H1 (cell line): ENCODE results near the gene TMC4. TPM values are rescaled to one million over a fixed set of nuclear protein-coding genes. Genes with fewer than 3 reads are reported as not detected.
"Not testable (repeated sequence)": the region's sequence is repeated elsewhere in the genome, so short reads cannot be mapped to it uniquely, and the experiment has no call there.

ENCODE experiments used
- CTCF ChIA-PET: fragments of 300-600 bp; sonication (Branson Sonifier 250); formaldehyde crosslinking; loops from one replicate; lab custom pipeline; 2021; ENCODE audit not compliant: partially characterized antibody; lab: Charles Lee
- POLR2A ChIA-PET: fragments of 300-600 bp; sonication (Branson Sonifier 250); formaldehyde crosslinking; loops from one replicate; lab custom pipeline; 2021; ENCODE audit warnings: inconsistent platforms; ENCODE audit not compliant: partially characterized antibody; lab: Charles Lee
- DNase-seq, 2 experiments: peaks; one replicate each; pipeline versions ENCODE4 v3.0.0 to v3.0.0-alpha.2; 2010 to 2022; ENCODE audit warnings: low spot score in 2 of 2, low read depth in 1 of 2, mixed read lengths in 1 of 2
- FAIRE-seq: peaks from 2 replicates; lab custom pipeline; 2011; peaks lifted over from hg19 to GRCh38; lab: Jason Lieb, UNC
- H2AFZ ChIP-seq: 2 replicates; pipeline ENCODE4 v1.8.1; 2012; ENCODE audit warnings: low read length, inconsistent platforms
- H2AK5ac ChIP-seq: 2 replicates; pipeline ENCODE4 v1.6.1; 2013; ENCODE audit warnings: low read depth, low read length
- H2BK120ac ChIP-seq: replicated peaks from 2 replicates; pipeline ENCODE3; 2013; ENCODE audit warnings: low read depth, low read length, inconsistent platforms
- H2BK12ac ChIP-seq: 2 replicates; pipeline ENCODE4 v1.6.1; 2013; ENCODE audit warnings: low read depth, low read length
- H2BK15ac ChIP-seq: 2 replicates; pipeline ENCODE4 v1.6.1; 2013; ENCODE audit warnings: low read length
- H2BK20ac ChIP-seq: 2 replicates; pipeline ENCODE4 v1.6.1; 2013; ENCODE audit warnings: low read length
- H2BK5ac ChIP-seq: 2 replicates; pipeline ENCODE4 v1.6.1; 2013; ENCODE audit warnings: low read depth, low read length
- H3K14ac ChIP-seq: 2 replicates; pipeline ENCODE4 v1.6.1; 2013; ENCODE audit warnings: inconsistent platforms; ENCODE audit not compliant: insufficient read length
- H3K18ac ChIP-seq: 2 replicates; pipeline ENCODE4 v1.6.1; 2013; ENCODE audit warnings: low read length; ENCODE audit errors: extremely low read depth
- H3K23ac ChIP-seq: 2 replicates; pipeline ENCODE4 v1.6.1; 2013; ENCODE audit warnings: inconsistent platforms; ENCODE audit not compliant: insufficient read length
- H3K23me2 ChIP-seq: 2 replicates; pipeline ENCODE4 v1.6.1; 2013; ENCODE audit warnings: low read depth, low read length
- H3K27ac ChIP-seq: 2 replicates; pipeline ENCODE4 v1.6.1; 2011; ENCODE audit warnings: low read depth, low read length, inconsistent platforms
- H3K27me3 ChIP-seq, 4 experiments: replicated peaks in 1 of 4; 1 replicate in 1 of 4; 2 replicates in 3 of 4; pipeline versions ENCODE4 v1.6.1 to v1.8.1; 2011 to 2013; ENCODE audit warnings: low read length in 3 of 4, mild to moderate bottlenecking in 3 of 4, inconsistent platforms in 2 of 4, mixed read lengths in 2 of 4, moderate library complexity in 1 of 4; ENCODE audit not compliant: control insufficient read depth in 3 of 4, insufficient read depth in 3 of 4; ENCODE audit errors: extremely low read depth in 1 of 4
- H3K36me3 ChIP-seq, 4 experiments: 2 replicates each; pipeline versions ENCODE4 v1.6.1 to v1.8.1; 2011 to 2013; ENCODE audit warnings: mild to moderate bottlenecking in 4 of 4, low read length in 3 of 4, moderate library complexity in 2 of 4, control low read depth in 1 of 4, inconsistent platforms in 1 of 4; ENCODE audit not compliant: insufficient read depth in 4 of 4, control insufficient read depth in 2 of 4
- H3K4ac ChIP-seq: replicated peaks from 2 replicates; pipeline ENCODE3; 2013; ENCODE audit warnings: low read length, low read depth, mixed read lengths, inconsistent platforms; ENCODE audit not compliant: insufficient read length
- H3K4me1 ChIP-seq, 4 experiments: replicated peaks in 1 of 4; 1 replicate in 1 of 4; 2 replicates in 3 of 4; pipeline versions ENCODE4 v1.6.1 to v1.8.1; 2011 to 2013; ENCODE audit warnings: low read length in 3 of 4, inconsistent platforms in 2 of 4, mixed read lengths in 1 of 4; ENCODE audit not compliant: insufficient read depth in 4 of 4, control insufficient read depth in 3 of 4
- H3K4me2 ChIP-seq, 2 experiments: 2 replicates each; pipeline versions ENCODE4 v1.6.1 to v1.8.1; 2011 to 2013; ENCODE audit warnings: low read depth in 2 of 2, low read length in 2 of 2, control low read depth in 1 of 2, inconsistent platforms in 1 of 2, mild to moderate bottlenecking in 1 of 2; ENCODE audit not compliant: insufficient read depth in 1 of 2
- H3K4me3 ChIP-seq, 4 experiments: fragments of 200-600, 300-600 bp in 1 of 4; sonication (generic), shearing (Covaris generic), sonication (Bioruptor Twin) in 1 of 4; 2 replicates each; pipeline versions ENCODE4 v1.5.1 to v1.8.1; 2011 to 2016; ENCODE audit warnings: low read length in 4 of 4, low read depth in 3 of 4, control low read depth in 2 of 4, inconsistent platforms in 2 of 4, mild to moderate bottlenecking in 2 of 4, mixed read lengths in 1 of 4, moderate library complexity in 1 of 4; ENCODE audit not compliant: insufficient read depth in 2 of 4; ENCODE audit errors: extremely low read depth in 1 of 4
- H3K56ac ChIP-seq: replicated peaks from 2 replicates; pipeline ENCODE3; 2013; ENCODE audit warnings: low read depth, mild to moderate bottlenecking, mixed read lengths, low read length, inconsistent platforms; ENCODE audit not compliant: insufficient read length
- H3K79me1 ChIP-seq: 2 replicates; pipeline ENCODE4 v1.6.1; 2013; ENCODE audit warnings: low read depth, low read length, control low read depth
- H3K79me2 ChIP-seq, 2 experiments: 2 replicates each; pipeline versions ENCODE4 v1.6.1 to v1.8.1; 2012 to 2013; ENCODE audit warnings: low read length in 2 of 2, mild to moderate bottlenecking in 2 of 2, inconsistent platforms in 1 of 2; ENCODE audit not compliant: insufficient read depth in 2 of 2, control insufficient read depth in 1 of 2
- H3K9ac ChIP-seq, 4 experiments: replicated peaks in 1 of 4; 1 replicate in 1 of 4; 2 replicates in 3 of 4; pipeline versions ENCODE4 v1.6.1 to v1.8.1; 2011 to 2013; ENCODE audit warnings: low read depth in 3 of 4, low read length in 3 of 4, control low read depth in 2 of 4, mild to moderate bottlenecking in 2 of 4, moderate library complexity in 2 of 4, inconsistent platforms in 1 of 4; ENCODE audit errors: extremely low read depth in 1 of 4
- H3K9me3 ChIP-seq, 2 experiments: 2 replicates each; pipeline versions ENCODE4 v1.6.1 to v1.8.1; 2012 to 2013; ENCODE audit warnings: mild to moderate bottlenecking in 2 of 2, moderate library complexity in 2 of 2, control low read depth in 1 of 2, inconsistent platforms in 1 of 2, low read depth in 1 of 2, low read length in 1 of 2, mixed read lengths in 1 of 2; ENCODE audit not compliant: insufficient read depth in 2 of 2
- H4K20me1 ChIP-seq, 2 experiments: replicated peaks in 1 of 2; 2 replicates each; pipeline versions ENCODE3 to v1.8.1; 2011 to 2013; ENCODE audit warnings: inconsistent platforms in 2 of 2, low read length in 2 of 2, mild to moderate bottlenecking in 1 of 2; ENCODE audit not compliant: insufficient read depth in 2 of 2, control insufficient read depth in 1 of 2
- H4K5ac ChIP-seq: 2 replicates; pipeline ENCODE4 v1.6.1; 2013; ENCODE audit warnings: low read length, low read depth, mixed read lengths, inconsistent platforms; ENCODE audit not compliant: insufficient read length
- H4K8ac ChIP-seq: 2 replicates; pipeline ENCODE4 v1.8.0; 2013; ENCODE audit warnings: mild to moderate bottlenecking, moderate library complexity, low read length, inconsistent platforms; ENCODE audit not compliant: insufficient read depth; ENCODE audit errors: extremely low read depth
- H4K91ac ChIP-seq: replicated peaks from 2 replicates; pipeline ENCODE3; 2013; ENCODE audit warnings: low read length, mixed read lengths, inconsistent platforms; ENCODE audit not compliant: insufficient read length
- WGBS, 2 experiments: shearing (Covaris generic) in 1 of 2; methylation state at CpG; one replicate each; pipeline versions ENCODE4 v1.1.6 to v1.1.7; 2013 to 2015; ENCODE audit warnings: low lambda C conversion rate in 2 of 2, mixed read lengths in 2 of 2, inconsistent platforms in 1 of 2, low coverage in 1 of 2, missing lambda C conversion rate in 1 of 2; ENCODE audit not compliant: insufficient replicate concordance in 2 of 2, insufficient coverage in 1 of 2, insufficient read length in 1 of 2; ENCODE audit errors: extremely low coverage in 1 of 2, missing lambda C conversion rate in 1 of 2; 5-methylcytosine and 5-hydroxymethylcytosine counted together
- polyA plus RNA-seq, 7 experiments: library from polyadenylated mRNA; depleted of rRNA in 3 of 7; stranded (reverse) in 5 of 7; unstranded in 2 of 7; fragments of >200 nt in 5 of 7; fragments of 200-250 nt in 2 of 7; gene quantifications; 1 replicate in 5 of 7; 2 replicates in 1 of 7; 4 replicates in 1 of 7; pipeline versions ENCODE4 v1.2.1 to v1.2.3, GENCODE V29; 2011 to 2013; ENCODE audit warnings: missing spikeins in 2 of 7, mixed read lengths in 2 of 7
- total RNA-seq: library from RNA; stranded (reverse); fragmentation: NEBNext Ultra II Directional; extraction: Animal tissue kit (Norgen Biotek cat#: 25700); gene quantifications from 2 replicates; pipeline ENCODE4 v1.2.1, GENCODE V29; 2021

The TMC4 gene
- total and polyA plus RNA-seq, 2 of the 8 experiments (the other 6 are each of a cell fraction or from before 2014, with no cell fraction given), result 5.5 to 6.3 TPM

- H3K79me2 ChIP-seq, H4K5ac ChIP-seq, CTCF ChIA-PET, H3K79me1 ChIP-seq, H3K27me3 ChIP-seq, H3K4me1 ChIP-seq, H3K4me3 ChIP-seq, H4K91ac ChIP-seq, H3K4ac ChIP-seq, H3K23me2 ChIP-seq, H4K20me1 ChIP-seq, H2BK12ac ChIP-seq, H3K9me3 ChIP-seq, DNase-seq, H2AFZ ChIP-seq, H4K8ac ChIP-seq, H2BK20ac ChIP-seq, H2BK15ac ChIP-seq, H3K18ac ChIP-seq, H2AK5ac ChIP-seq, H3K27ac ChIP-seq, H3K56ac ChIP-seq, H3K23ac ChIP-seq, H2BK120ac ChIP-seq, H3K14ac ChIP-seq, FAIRE-seq, H3K36me3 ChIP-seq, H3K9ac ChIP-seq, H2BK5ac ChIP-seq, H3K4me2 ChIP-seq: not testable (repeated sequence)
- POLR2A ChIA-PET, result interaction anchor here (23.4 kb wide), 1 partner anchor 25 kb away, joined by 909 read pairs; the partner anchor contains the start of genes MBOAT7, RPS9 and TSEN34
- WGBS, 2 experiments, result 98% methylated on average over 9 of the region's 19 CpGs; no CpG with 5 or more reads in 1 of the 2 experiments
Observed at GRCh38 chr19:54214734-54215133, 41.8 kb upstream of the TMC4 start.

GRCh38 chr19:54214217-54214616 lies 41.3 kb upstream of the TMC4 start:
- H3K4me3 ChIP-seq, H3K4me2 ChIP-seq, H2AK5ac ChIP-seq, H3K14ac ChIP-seq, H3K27ac ChIP-seq, H3K4ac ChIP-seq, FAIRE-seq, H3K79me1 ChIP-seq, H3K56ac ChIP-seq, CTCF ChIA-PET, H3K36me3 ChIP-seq, H4K5ac ChIP-seq, H2BK12ac ChIP-seq, H3K23me2 ChIP-seq, H2BK20ac ChIP-seq, H2AFZ ChIP-seq, H2BK15ac ChIP-seq, H3K79me2 ChIP-seq, H3K4me1 ChIP-seq, H3K9ac ChIP-seq, H4K20me1 ChIP-seq, H2BK5ac ChIP-seq, H4K8ac ChIP-seq, H3K9me3 ChIP-seq, H4K91ac ChIP-seq, DNase-seq, H3K18ac ChIP-seq, H2BK120ac ChIP-seq, H3K23ac ChIP-seq, H3K27me3 ChIP-seq: not testable (repeated sequence)
- 92% methylated on average over 3 of the region's 5 CpGs; no CpG with 5 or more reads in 1 of the 2 experiments for WGBS, 2 experiments
- POLR2A ChIA-PET, result interaction anchor here (1.8 to 23.4 kb wide), 2 partner anchors 9 to 25 kb away, joined by 6 to 909 read pairs; partner anchors contain the start of genes MBOAT7, RPS9 and TSEN34
